Measurements from ENCODE around the gene HSF5. TPM values are rescaled to one million over a fixed set of nuclear protein-coding genes. Genes with fewer than 3 reads are reported as not detected.

HSF5 gene
- total RNA-seq, 2 experiments from 2014 or later = 1.6 to 1.7 TPM

DNA sequence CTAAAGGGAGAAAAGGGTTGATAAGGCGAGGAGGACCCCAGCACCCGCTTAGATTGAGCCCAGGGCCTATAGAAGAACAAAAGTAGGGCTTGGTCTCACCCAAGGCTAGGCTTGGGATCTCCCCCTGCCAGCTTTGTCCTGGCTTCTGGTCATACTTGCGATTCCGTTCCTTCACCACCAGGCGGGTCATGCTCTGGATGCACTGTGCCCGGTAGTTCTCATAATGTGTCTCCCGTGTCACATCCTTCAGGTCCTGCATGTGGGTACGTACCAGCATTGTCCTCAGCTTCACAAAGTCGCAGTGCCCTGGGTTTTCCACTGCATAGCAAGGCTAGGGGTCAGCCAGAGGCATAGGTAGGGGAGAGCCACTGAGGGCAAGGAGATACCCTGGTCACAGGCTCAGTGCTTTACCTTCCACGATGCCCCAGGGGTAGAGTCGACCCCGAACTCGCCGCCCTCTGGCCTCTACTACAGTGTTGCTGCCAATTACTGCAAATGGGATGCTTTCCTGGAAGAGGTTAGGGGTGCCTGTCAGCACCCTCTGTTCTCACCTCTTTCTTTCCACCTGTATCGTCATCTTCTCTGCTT, 32.7 kb upstream of the HSF5 start:
- H3K27ac Mint-ChIP-seq = peak overlapping the region; percentile 85
- no peaks in the 10 kb centered on the region for H3K9me3 ChIP-seq (ENCODE audit: control insufficient read depth in 1 of 2, insufficient read depth in 1 of 2, low read length in 2 of 2)
- H3K27me3 Mint-ChIP-seq = no peaks in the 10 kb centered on the region
- H3K4me3 Mint-ChIP-seq = peak overlapping the region; percentile 54
- no peak overlapping the region for H3K27ac ChIP-seq (ENCODE audit: low read depth in 1 of 2, low read length in 2 of 2)
- H3K4me1 Mint-ChIP-seq (ENCODE audit: low read depth) = peaks cover 22% of the 10 kb centered on the region
- ATAC-seq (ENCODE audit: poor library complexity) (no peak), DNase-seq (peak in 1 of 14 experiments; percentile 50)
- POLR2A ChIA-PET = interaction anchor here (0.6 to 0.7 kb wide), 2 partner anchors 173 to 671 kb away, joined by 3 read pairs; partner anchors contain the start of gene MRPS23
- no peaks in the 10 kb centered on the region for H3K9me3 Mint-ChIP-seq
- H3K4me1 ChIP-seq (ENCODE audit: insufficient read depth, low read length) = peaks cover 28% of the 10 kb centered on the region
- TF ChIP-seq, protein P1, sequence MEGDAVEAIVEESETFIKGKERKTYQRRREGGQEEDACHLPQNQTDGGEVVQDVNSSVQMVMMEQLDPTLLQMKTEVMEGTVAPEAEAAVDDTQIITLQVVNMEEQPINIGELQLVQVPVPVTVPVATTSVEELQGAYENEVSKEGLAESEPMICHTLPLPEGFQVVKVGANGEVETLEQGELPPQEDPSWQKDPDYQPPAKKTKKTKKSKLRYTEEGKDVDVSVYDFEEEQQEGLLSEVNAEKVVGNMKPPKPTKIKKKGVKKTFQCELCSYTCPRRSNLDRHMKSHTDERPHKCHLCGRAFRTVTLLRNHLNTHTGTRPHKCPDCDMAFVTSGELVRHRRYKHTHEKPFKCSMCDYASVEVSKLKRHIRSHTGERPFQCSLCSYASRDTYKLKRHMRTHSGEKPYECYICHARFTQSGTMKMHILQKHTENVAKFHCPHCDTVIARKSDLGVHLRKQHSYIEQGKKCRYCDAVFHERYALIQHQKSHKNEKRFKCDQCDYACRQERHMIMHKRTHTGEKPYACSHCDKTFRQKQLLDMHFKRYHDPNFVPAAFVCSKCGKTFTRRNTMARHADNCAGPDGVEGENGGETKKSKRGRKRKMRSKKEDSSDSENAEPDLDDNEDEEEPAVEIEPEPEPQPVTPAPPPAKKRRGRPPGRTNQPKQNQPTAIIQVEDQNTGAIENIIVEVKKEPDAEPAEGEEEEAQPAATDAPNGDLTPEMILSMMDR (IDR thresholded peaks at IDR 0.05) = no peak
- H3K27me3 ChIP-seq (ENCODE audit: control insufficient read depth in 1 of 2, insufficient read depth in 2 of 2, low read length in 2 of 2) = no peaks in the 10 kb centered on the region
- no peaks in the 10 kb centered on the region for H3K36me3 ChIP-seq (ENCODE audit: insufficient read depth, low read length)
- intact Hi-C loops (cut with DNase I, micrococcal nuclease) = loop anchor here in 1 of 2 experiments (5.0 kb wide), 1 partner anchor 186 kb away; no protein-coding TSS in a partner anchor
- H3K36me3 Mint-ChIP-seq (ENCODE audit: low read depth) = peaks cover 19% of the 10 kb centered on the region
- no peak overlapping the region for H3K4me3 ChIP-seq (ENCODE audit: low read length)
- CTCF ChIA-PET = no interaction called here

GRCh38 chr17:58517928-58518609, 29.9 kb upstream of the HSF5 start:
- peak; percentile 81 for ATAC-seq (ENCODE audit: poor library complexity)
- CTCF ChIA-PET = interaction anchor here (0.8 to 3.2 kb wide), 15 partner anchors 12 to 589 kb away, joined by 3 to 36 read pairs (median 4); partner anchors contain the start of genes HSF5, RAD51C, TEX14 and TRIM37
- H3K4me3 Mint-ChIP-seq = peak overlapping the region; percentile 90

More at GRCh38 chr17:58517928-58518609, 29.9 kb upstream of the HSF5 start:
- Mint-ChIP-seq H3K9me3 (no peaks in the 10 kb centered on the region), H3K27me3 (no peaks in the 10 kb centered on the region), H3K4me1 (ENCODE audit: low read depth) (peaks cover 43% of the 10 kb centered on the region), H3K36me3 (ENCODE audit: low read depth) (peaks cover 28% of the 10 kb centered on the region), H3K27ac (peak overlapping the region; percentile 85)
- TF ChIP-seq, protein P1 (IDR thresholded peaks at IDR 0.05) = no peak
- H3K4me1 ChIP-seq (ENCODE audit: insufficient read depth, low read length) = peaks cover 47% of the 10 kb centered on the region
- intact Hi-C loops (cut with DNase I, micrococcal nuclease) = loop anchor here (1.0 to 10.0 kb wide), 18 partner anchors 69 to 1877 kb away; partner anchors contain the start of genes C17orf67 (in 2 of the 2), DGKE (in 2 of the 2), PRR11 (in 2 of the 2) and RAD51C (in 2 of the 2)
- peak overlapping the region; percentile 78 to 80 for H3K27ac ChIP-seq (ENCODE audit: low read depth in 1 of 2, low read length in 2 of 2)
- H3K9me3 ChIP-seq (ENCODE audit: control insufficient read depth in 1 of 2, insufficient read depth in 1 of 2, low read length in 2 of 2) = no peaks in the 10 kb centered on the region
- H3K4me3 ChIP-seq (ENCODE audit: low read length) = peak overlapping the region; percentile 72
- H3K36me3 ChIP-seq (ENCODE audit: insufficient read depth, low read length) = peaks cover 1% of the 10 kb centered on the region
- DNase-seq = peak; percentile 98 to 100 (median 99)
- POLR2A ChIA-PET = interaction anchor here (0.6 to 3.0 kb wide), 21 partner anchors 14 to 793 kb away, joined by 3 to 64 read pairs (median 6); partner anchors contain the start of genes HSF5, PRR11, RAD51C and RNF43
- H3K27me3 ChIP-seq (ENCODE audit: control insufficient read depth in 1 of 2, insufficient read depth in 2 of 2, low read length in 2 of 2) = no peaks in the 10 kb centered on the region
